ENCODE measurements around the gene WDR1.
A peak's percentile ranks its signal among the peaks of the same experiment; 100 is the strongest.

The WDR1 gene

GRCh38 chr4:10093801-10094552, 22.6 kb downstream of the WDR1 start:
- Histone ChIP-seq H4K20me1 (ENCODE audit: insufficient read depth, low read length) (peaks cover 98% of the 10 kb centered on the region), H3K9ac (ENCODE audit: low read depth, low read length) (no peak overlapping the region), H3K4me1 (ENCODE audit: insufficient read depth, low read length) (no peaks in the 10 kb centered on the region), H3K27me3 (ENCODE audit: insufficient read depth, low read length, poor library complexity) (no peaks in the 10 kb centered on the region), H3K27ac (ENCODE audit: low read length) (no peak overlapping the region), H3K36me3 (ENCODE audit: insufficient read depth, low read length) (peaks cover 99% of the 10 kb centered on the region), H3K79me2 (ENCODE audit: insufficient read depth, low read length) (peaks cover 97% of the 10 kb centered on the region), H3K4me3 (ENCODE audit: low read depth in 1 of 2, low read length in 2 of 2) (no peak overlapping the region), H2AFZ (ENCODE audit: low read depth, low read length) (no peak overlapping the region), H3K4me2 (ENCODE audit: insufficient read depth, low read length) (no peak overlapping the region), H3K9me3 (ENCODE audit: insufficient read depth, low read length, severe bottlenecking) (no peaks in the 10 kb centered on the region)
- ATAC-seq (ENCODE audit: insufficient read depth, low read depth) (peak; percentile 10; the same call in 1 of the 3 replicates), DNase-seq (peak; percentile 27)
- no peak for TF ChIP-seq CTCF (IDR thresholded peaks at IDR 0.05; ENCODE audit: borderline replicate concordance, extremely low read depth, low read length, poor library complexity, severe bottlenecking)
- TF ChIP-seq EZH2 (IDR thresholded peaks at IDR 0.05; ENCODE audit: borderline replicate concordance, low read depth, low read length, severe bottlenecking), result no peak

- Histone ChIP-seq H3K27me3 (ENCODE audit: insufficient read depth, low read length, poor library complexity) (no peaks in the 10 kb centered on the region), H4K20me1 (ENCODE audit: insufficient read depth, low read length) (peaks cover 97% of the 10 kb centered on the region), H3K27ac (ENCODE audit: low read length) (no peak overlapping the region), H3K9me3 (ENCODE audit: insufficient read depth, low read length, severe bottlenecking) (no peaks in the 10 kb centered on the region), H3K4me3 (ENCODE audit: low read depth in 1 of 2, low read length in 2 of 2) (no peak overlapping the region), H3K4me2 (ENCODE audit: insufficient read depth, low read length) (no peak overlapping the region), H3K79me2 (ENCODE audit: insufficient read depth, low read length) (peaks cover 93% of the 10 kb centered on the region), H3K9ac (ENCODE audit: low read depth, low read length) (no peak overlapping the region), H2AFZ (ENCODE audit: low read depth, low read length) (no peak overlapping the region), H3K4me1 (ENCODE audit: insufficient read depth, low read length) (no peaks in the 10 kb centered on the region), H3K36me3 (ENCODE audit: insufficient read depth, low read length) (peaks cover 99% of the 10 kb centered on the region)
- TF ChIP-seq EZH2 (IDR thresholded peaks at IDR 0.05; ENCODE audit: borderline replicate concordance, low read depth, low read length, severe bottlenecking), result no peak
- ATAC-seq (ENCODE audit: insufficient read depth, low read depth), result no peak
- no peak for DNase-seq
These were observed 23.4 kb downstream of the WDR1 start for GRCh38 chr4:10093271-10093621.

- H3K9ac ChIP-seq (ENCODE audit: low read depth, low read length), result no peak overlapping the region
These were observed 23.9 kb downstream of the WDR1 start for GRCh38 chr4:10092481-10093270.

More at GRCh38 chr4:10092481-10093270, 23.9 kb downstream of the WDR1 start:
- no peak overlapping the region for H3K27ac ChIP-seq (ENCODE audit: low read length)
- DNase-seq, result no peak
- H3K4me3 ChIP-seq (ENCODE audit: low read depth in 1 of 2, low read length in 2 of 2), result no peak overlapping the region
- TF ChIP-seq EZH2 (IDR thresholded peaks at IDR 0.05; ENCODE audit: borderline replicate concordance, low read depth, low read length, severe bottlenecking), result no peak
- TF ChIP-seq CTCF (IDR thresholded peaks at IDR 0.05; ENCODE audit: borderline replicate concordance, extremely low read depth, low read length, poor library complexity, severe bottlenecking), result no peak
- ATAC-seq (ENCODE audit: insufficient read depth, low read depth), result no peak
- no peak overlapping the region for H2AFZ ChIP-seq (ENCODE audit: low read depth, low read length)
- H3K79me2 ChIP-seq (ENCODE audit: insufficient read depth, low read length), result peaks cover 87% of the 10 kb centered on the region
- peaks cover 93% of the 10 kb centered on the region for H4K20me1 ChIP-seq (ENCODE audit: insufficient read depth, low read length)
- H3K4me1 ChIP-seq (ENCODE audit: insufficient read depth, low read length), result no peaks in the 10 kb centered on the region
- no peak overlapping the region for H3K4me2 ChIP-seq (ENCODE audit: insufficient read depth, low read length)
- H3K36me3 ChIP-seq (ENCODE audit: insufficient read depth, low read length), result peaks cover 99% of the 10 kb centered on the region
- no peaks in the 10 kb centered on the region for H3K27me3 ChIP-seq (ENCODE audit: insufficient read depth, low read length, poor library complexity)
- H3K9me3 ChIP-seq (ENCODE audit: insufficient read depth, low read length, severe bottlenecking), result no peaks in the 10 kb centered on the region
